GM19395 (cell line): Measurements from ENCODE around the gene FGFR1OP2.
"Not testable (repeated sequence)": the region's sequence is repeated elsewhere in the genome, so short reads cannot be mapped to it uniquely, and the experiment has no call there.

Source experiments
- ATAC-seq: cut with Tn5 transposase; IDR thresholded peaks from one replicate; pipeline ENCODE4 v1.9.1; 2021; ENCODE audit warnings: mild to moderate bottlenecking, moderate library complexity; ENCODE audit not compliant: unreplicated experiment

The FGFR1OP2 gene

DNA sequence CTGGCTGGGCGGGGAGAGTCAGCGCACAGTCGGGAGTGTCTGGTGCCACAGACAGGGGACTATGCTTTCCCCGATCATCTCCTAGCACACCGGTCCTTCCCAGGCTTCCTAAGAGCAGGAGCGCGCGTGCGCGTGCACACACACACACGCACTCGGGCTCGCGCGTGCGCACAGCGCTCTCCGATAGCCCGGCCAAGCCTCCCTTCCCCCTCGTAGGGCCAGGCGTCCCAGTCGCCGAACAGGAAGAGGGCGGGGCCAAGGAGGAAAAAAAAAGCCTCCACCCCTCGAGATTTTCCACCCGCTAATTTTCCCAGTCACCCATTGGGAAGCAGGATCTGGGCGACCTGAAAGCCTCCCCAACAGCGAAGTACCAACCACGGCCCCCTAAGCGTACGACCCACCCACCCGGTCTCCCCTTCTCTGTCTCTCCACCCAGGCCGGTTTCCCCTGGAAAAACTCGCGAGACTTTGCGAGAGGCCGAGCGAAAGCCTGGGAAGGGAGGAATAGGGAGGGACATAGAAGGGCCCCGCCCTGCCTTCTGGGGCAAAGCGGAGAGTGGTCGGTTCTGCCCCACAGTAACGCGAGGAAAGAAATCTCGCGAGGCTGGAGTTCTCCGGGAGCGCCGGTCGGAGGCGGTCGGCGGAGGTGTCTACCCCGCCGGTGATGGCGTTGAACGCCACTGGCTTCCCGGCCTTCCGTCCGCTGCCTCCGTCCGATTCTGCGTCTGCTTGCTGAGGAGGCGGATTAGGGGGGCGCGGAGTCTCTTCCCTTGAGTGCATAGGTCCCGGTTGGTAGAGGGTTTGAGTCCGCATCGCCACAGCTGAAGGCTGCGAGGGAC is at the start of gene FGFR1OP2, which contains the start of gene INTS13:
FGFR1OP2 (plus strand) TSS at position 608 of the 838 bp plus-strand sequence. CDS start 15,689 bp downstream, outside the sequence.
INTS13 (minus strand) TSS at position 119 of the 838 bp plus-strand sequence. CDS start 1,178 bp downstream, outside the sequence.
- ATAC-seq: peak; percentile 83

DNA sequence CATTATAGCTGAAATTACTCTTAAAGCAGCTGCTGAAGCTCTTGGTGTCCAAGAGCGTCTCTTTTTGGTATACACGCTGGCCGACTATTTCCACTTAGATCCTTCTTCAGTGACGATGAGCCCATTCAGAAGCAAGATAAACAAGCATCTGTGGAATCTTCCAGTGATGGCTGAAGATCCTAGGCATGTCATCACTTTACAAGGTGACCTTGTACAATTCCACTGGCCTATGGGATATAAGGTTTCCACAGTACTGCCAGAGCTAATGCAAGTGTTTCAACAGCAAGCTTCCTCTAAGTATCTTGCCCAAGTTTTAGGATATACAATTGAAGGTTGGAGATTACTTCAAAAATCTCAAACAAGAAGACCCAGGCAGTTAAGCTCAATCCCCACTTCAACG is 47.5 kb upstream of the FGFR1OP2 start:
- no peak for ATAC-seq

DNA sequence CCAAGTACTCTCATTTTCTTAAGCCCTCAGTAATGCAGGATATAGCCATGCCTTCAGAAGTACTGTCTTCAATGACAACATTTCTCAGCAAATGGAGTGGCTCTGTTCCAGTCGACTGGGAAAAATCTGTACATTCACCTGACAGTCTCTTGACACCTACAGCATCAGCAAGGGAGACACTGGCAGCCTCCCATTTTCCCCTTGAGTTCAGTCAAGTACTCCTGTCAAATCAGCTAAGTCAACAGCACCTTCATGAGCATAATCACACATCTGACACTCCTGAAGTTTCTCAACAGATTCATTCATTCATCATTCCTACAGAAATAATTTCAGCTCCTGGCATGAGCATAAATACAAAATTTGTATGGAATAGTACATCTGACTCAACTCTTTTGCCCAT is 46.6 kb upstream of the FGFR1OP2 start:
- ATAC-seq: no peak

DNA sequence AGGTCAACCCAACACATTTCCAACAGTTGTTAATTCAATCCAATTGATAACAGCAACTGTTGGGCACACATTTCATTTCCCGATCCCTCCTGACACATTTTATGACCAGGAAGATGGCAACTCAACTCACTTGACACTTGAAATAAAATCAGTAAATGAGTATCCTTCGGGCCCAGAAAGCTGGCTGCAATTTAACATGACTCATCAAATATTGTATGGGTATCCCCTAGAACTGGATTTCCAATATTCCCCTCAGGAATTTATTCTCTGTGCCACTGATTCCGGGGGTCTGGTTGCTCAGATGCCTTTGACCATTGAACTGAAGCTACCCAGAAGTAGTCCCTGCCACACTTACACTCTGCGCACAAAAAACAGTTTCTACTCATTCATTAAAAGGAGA is 42.6 kb upstream of the FGFR1OP2 start:
- ATAC-seq: no peak

DNA sequence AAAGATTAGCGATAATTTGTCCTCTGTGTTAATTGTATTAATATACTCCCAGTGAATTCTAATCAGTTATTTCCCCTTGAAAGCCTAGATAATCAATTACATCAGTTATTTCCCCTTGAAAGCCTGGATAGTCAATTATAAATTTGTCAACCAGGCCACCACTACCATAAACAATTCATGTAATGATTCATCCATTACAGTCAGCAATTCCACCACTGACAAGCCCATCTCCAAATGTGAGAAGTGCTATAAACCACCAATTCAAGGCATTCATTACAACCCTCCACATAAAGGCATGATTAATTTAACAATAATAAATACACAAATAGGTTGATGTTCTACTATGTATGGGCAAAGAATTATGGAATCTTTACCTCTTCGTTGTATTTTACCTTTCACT is 41.4 kb upstream of the FGFR1OP2 start:
- no peak for ATAC-seq

DNA sequence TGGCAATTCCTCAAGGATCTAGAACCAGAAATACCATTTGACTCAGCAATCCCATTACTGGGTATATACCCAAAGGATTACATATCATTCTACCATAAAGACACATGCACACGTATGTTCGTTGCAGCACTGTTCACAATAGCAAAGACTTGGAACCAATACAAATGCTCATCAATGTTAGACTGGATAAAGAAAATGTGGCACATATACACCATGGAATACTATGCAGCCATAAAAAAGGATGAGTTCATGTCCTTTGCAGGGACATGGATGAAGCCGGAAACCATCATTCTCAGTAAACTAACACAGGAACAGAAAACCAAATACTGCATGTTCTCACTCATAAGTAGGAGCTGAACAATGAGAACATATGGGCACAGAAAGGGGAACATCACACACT is 34.9 kb upstream of the FGFR1OP2 start:
- not testable (repeated sequence) for ATAC-seq

DNA sequence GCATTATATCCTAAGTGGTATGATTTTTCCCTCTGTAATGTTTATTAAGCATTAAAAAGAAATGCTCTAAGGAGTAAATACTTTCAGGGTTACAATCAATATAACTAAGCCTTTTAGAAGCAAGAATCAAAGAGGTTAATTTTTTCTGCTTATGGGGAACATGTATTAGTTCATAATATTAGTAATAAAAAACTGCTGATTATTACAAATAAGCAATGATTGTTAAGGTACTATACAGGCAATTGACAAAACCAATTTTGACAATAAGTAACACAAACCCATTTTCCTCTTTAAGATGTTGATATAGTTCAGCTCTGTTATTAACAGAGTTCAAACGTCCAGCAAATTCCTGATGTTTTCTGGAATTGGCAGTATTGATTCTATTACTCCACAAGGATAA is 32.2 kb upstream of the FGFR1OP2 start:
- ATAC-seq: no peak

DNA sequence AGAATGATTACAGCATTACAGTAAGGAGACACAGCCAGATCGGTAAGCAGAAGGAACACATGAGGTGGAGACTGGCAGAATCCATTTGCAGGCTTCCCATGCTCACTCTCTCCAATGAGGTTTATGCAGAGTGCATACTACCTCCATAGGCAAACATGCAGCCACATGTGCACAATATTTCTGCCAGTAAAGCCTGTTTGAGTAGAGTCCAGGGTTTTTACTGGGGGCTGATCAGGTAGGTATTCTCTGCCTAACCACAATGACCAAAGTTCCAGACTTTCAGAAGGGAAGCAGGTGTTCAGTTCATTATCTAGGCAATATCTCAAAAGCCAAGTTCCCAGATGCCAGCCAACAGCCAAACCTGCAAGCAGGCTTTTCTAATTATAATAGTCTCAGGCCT is 31.6 kb upstream of the FGFR1OP2 start:
- ATAC-seq: no peak

DNA sequence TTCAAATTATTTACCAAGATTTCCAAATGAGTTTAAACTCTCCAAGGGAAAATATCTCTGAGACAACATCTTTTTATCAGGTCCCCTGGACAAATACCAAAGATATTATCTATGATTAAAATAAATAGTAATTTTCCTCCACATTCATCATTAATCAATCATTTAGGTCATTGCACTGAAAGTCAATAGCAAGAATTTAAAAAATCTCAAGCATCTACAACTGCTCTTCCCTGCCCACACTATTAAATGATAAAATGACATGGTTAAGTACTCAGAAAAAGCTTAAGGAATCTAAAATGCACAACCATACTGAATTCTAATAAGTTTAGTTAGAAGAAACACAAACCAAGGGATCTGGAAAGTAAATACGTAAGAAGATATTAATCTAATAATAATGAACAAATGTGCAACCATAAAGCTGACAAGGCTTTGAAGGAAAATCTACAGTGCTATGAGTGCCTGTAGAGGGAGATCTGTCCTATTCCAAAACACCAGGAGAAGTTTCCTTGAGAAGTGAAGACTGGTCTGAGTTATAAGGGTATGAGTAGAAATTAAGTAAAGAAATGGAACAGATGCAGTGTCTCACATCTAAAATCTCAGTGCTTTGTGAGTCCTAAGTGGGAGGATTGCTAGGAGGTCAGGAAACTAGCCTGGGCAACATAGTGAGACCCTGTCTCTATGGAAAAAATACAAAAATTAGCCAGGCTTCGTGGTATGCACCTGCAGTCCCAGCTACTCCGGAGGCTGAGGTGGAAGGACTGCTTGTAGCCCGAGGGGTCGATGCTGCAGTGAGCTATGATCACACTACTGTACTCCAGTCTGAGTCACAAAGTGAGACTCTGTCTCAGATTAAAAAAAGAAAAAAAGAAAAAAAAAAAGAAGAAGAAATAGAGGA is 19.7 kb upstream of the FGFR1OP2 start:
- ATAC-seq: no peak

DNA sequence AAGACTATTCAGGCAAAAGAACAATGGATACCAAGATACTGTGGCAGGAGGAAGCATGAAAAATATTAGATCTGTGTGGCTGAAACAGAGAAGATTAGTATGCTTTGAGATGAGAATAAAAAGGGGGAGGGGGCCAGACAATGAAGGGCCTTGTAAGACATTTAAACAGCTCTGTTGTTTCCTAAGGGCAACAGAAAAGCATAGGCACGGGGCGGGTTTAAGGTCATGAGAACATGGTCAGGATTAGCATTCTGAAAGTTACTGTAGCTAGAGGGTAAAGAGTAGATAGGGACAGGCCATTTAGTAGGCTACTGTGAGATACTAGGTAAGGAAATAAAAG is 19.1 kb upstream of the FGFR1OP2 start:
- ATAC-seq: no peak

DNA sequence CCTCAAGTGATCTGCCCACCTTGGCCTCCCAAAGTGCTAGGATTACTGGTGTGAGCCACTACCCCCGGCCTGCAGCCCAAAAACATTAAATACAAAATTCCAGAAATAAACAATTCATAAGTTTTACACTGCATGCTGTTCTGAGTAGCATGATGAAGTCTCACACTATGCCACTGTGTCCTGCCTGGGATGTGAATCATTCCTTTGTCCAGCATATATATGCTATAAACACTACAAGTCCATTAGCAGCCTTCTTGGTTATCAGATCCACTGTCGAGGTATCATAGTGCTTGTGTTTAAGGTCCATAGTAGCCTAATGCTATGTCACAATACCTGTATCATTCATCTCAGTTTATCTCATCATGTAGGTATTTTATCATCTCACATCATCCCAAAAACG is 16.4 kb upstream of the FGFR1OP2 start:
- ATAC-seq: no peak

DNA sequence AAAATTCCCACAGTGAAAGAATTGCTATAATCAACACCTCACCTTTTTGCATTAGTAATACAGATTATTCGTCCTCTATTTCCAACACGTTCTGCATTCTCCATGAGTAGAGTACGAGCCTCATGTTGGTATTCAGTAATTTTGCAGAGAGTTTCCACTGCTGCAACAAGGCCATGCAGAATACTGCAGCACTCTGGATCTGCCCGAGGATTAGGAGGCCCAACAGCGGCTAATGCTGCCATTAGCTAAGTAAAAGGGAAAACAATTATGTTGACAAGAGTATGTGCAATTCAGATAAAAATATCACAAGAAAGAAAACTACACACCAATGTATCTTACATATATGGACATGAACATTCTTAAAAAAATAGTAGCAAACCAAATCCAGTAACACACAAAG is 9.6 kb upstream of the FGFR1OP2 start:
- ATAC-seq: no peak

DNA sequence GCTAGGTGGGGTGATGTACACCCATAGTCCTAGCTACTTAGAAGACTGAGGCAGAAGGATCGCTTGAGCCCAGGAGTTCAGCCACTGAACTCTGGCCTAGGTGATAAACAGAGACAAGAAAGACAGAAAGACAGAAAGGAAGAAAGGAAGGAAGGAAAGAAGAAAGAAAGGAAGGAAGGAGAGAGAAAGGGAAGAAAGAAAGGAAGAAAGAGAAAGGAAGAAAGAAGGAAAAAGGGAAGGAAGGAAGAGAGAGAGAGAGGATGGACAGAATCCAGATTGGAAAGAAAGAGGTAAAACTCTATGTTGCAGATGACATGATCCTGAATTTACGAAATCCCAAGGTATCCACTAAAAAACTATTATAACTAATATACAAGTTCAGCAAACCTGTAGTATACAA is 8.7 kb upstream of the FGFR1OP2 start:
- no peak for ATAC-seq

DNA sequence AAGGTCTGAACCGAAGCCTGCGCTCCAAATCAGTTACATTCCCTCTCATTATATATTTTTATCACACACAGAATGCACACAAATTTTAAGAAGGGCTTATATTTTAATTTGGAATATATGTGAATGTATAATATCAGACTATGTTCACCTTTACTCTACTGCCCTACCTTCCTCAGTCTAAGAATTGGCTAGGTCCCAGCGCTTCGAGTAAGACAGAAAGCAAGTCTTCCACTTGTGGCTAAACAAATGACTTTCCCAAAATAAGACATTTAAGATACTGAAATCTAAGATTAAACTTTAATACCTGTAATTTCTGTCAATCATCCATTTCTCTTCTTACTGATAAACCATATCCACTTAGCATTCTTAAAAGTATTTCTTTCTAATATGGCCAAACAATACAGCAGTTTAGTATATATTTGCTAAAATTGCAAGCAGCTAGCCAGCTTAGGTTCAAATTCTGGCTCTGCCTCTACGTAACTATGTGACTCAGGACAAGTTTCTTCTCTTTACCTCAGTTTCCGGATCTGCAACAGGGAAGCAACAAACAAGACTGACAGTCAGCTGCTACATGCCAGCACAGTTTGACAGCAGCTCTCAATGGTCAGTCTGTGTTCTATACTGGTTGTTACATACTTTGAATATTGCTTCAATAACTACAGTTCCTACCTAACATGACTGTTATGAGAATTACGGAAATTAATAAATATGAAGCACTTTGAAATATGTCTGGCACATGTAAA is 2.5 kb upstream of the FGFR1OP2 start:
- ATAC-seq: no peak

DNA sequence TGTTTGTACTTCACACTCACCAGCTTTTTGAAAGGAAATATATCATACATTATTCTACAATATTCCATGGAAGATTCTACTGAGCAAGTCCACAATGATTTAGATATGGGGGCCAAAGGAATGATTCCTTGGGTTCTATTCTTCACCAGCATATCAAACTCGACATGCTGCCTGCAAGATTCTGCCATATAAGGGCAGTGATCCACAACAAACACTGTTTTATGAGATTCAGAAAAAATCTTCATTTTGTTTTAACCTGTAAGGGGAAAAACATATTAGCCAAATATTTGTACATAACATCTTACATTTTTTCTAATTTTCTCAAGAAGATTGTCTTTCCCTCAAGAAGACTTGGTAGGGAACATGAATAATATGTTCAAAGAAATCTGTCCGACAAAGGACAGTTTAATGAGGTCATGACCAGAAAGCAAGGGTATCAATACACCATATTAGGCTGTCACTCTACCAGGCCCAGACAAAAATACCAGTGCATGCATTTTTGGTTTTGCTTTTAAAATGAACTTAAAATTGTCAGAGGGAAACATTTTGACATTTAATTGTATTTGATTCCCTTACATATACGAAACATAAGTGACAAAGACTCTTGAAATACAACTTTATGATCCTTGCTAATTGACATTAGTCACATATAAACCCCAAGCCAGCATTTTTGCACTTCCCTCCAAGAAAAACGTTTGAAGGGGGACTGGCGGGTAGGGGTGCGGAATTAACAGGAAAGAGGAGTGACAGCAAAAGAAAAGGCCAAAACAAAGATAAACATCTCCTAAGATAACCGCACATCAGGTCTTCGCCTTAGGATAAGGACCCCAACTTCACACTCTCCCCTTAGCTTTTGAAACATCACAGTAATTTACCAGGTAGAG is 1.5 kb upstream of the FGFR1OP2 start:
- ATAC-seq: no peak

DNA sequence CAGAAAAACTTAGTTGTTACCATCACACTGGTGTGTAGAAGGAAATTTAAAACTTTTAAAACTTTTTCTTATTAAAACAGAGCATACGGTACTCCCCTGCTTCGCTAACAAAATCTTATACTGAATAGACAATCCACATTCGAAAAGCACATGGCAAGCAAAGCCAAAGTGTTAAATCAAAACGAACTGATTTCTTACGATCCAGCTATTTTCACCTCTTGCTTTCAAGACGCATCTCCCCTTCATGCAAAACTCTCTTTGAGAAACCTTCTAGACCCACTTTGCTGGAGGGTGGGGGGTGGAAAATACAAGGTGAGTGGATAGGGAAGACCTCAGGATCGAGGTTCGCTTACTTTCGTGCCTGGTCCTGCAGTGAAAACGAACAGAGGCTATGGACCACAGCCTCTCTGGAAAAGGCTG is 817 bp upstream of the FGFR1OP2 start:
- no peak for ATAC-seq

DNA sequence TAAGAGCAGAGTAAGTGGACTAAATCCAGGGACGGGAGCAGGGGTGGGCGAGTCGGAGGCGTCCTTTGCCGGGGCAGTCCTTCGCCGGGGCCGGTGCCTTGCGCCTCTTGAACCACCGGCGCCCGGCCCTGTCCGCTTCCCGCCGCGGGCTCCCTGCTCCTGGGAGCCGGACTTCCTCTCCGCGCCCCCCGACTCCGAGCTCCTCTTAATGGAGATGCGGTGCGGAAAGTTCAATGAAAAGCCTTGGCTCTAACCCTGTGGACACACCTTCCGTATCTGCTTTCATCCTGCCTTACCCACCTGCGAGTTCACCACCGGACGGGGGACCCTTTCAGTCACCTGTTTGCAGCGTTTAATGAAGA is 412 bp downstream of the FGFR1OP2 start:
- ATAC-seq: peak; percentile 21

DNA sequence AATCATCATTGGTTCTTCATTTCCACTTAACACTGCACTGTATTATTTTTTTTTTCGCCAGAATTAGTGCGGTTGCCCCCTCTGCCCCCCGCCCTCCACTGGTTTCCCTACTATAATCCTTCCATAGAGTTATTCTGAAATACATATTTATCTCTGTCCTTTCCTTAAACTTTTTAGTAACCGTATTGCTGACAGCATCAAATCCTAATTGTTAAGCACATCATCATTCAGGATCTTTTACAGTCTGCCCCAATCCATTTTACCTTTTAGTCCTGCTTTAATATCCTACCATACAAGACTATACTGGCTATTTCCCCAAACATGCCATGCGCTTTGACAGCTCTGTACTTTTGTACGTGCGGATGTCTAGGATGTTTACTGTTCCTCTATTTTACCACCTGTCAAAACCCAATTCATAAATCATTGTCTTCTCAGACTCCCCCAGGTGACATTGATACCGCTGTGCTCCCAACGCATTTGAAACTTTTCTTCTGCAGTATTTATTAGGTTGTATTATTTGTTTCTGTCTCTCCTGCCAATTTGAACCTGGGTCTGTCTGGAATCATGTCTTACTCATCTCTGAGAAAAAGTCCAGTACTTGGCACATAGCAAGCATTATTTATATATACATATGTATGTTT is 1.0 kb downstream of the FGFR1OP2 start:
- ATAC-seq: no peak

DNA sequence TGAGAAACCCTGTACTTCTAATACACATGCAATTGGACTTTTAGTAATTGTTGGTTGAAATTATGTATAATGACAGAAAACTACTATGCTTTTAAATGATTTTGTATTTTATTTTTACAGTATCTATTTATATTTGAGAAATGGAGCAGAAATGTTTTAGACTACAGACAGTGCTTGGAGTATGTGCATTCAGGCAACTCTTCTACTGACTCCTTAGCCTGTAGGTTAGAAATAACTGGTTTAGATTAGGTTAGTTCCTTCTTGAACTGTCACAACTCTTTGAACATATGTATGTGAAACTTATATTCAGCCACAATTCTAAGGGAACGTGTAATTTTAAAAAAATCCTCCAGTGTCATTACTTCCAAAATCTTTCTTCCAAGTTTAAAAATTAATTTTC is 1.7 kb downstream of the FGFR1OP2 start:
- no peak for ATAC-seq
